IMR-90 (cell line): ENCODE data around the gene IFNAR2. TPM values are rescaled to one million over a fixed set of nuclear protein-coding genes. Genes with fewer than 3 reads are reported as not detected.

Source experiments
- ATAC-seq: fragments of 200-7000 bp; cut with Tn5 transposase; 2 replicates; pipeline ENCODE4 v1.9.1; 2020; ENCODE audit warnings: low read depth, mild to moderate bottlenecking, moderate library complexity
- BruUV-seq: library from RNA; stranded (reverse); fragments of 400-500 nt; replicated peaks from 2 replicates; lab custom pipeline; 2021; lab: Mats Ljungman, UMichigan
- CTCF ChIA-PET: fragments of 300-600 bp; formaldehyde crosslinking; extraction: SDS; loops from one replicate; lab custom pipeline; 2021; ENCODE audit warnings: antibody characterized with exemption; lab: Yijun Ruan, JAX
- POLR2A ChIA-PET: fragments of 300-600 bp; sonication (Branson Sonifier 250); formaldehyde crosslinking; loops from one replicate; lab custom pipeline; 2022; ENCODE audit warnings: antibody characterized with exemption; ENCODE audit not compliant: unreplicated experiment; lab: Charles Lee
- DNase-seq: peaks from one replicate; pipeline ENCODE4 v3.0.0; 2013
- H2AFZ ChIP-seq: replicated peaks from 2 replicates; pipeline ENCODE3; 2013; ENCODE audit warnings: low read length, mild to moderate bottlenecking; ENCODE audit not compliant: poor library complexity
- H2AK5ac ChIP-seq: 2 replicates; pipeline ENCODE4 v1.6.1; 2013; ENCODE audit warnings: low read depth, low read length, inconsistent platforms
- H2AK9ac ChIP-seq: replicated peaks from 2 replicates; pipeline ENCODE3; 2013; ENCODE audit warnings: mild to moderate bottlenecking, low read depth, low read length, moderate library complexity; ENCODE audit not compliant: poor library complexity
- H2BK120ac ChIP-seq: 2 replicates; pipeline ENCODE4 v1.6.1; 2013; ENCODE audit warnings: low read depth, low read length, inconsistent platforms
- H2BK15ac ChIP-seq: 3 replicates; pipeline ENCODE4 v1.6.1; 2013; ENCODE audit warnings: low read depth, low read length, inconsistent platforms
- H2BK20ac ChIP-seq: 2 replicates; pipeline ENCODE4 v1.6.1; 2013; ENCODE audit warnings: low read depth, mild to moderate bottlenecking, inconsistent platforms, low read length, moderate library complexity
- H2BK5ac ChIP-seq: 2 replicates; pipeline ENCODE4 v1.6.1; 2013; ENCODE audit warnings: mild to moderate bottlenecking, low read depth, low read length, inconsistent platforms; ENCODE audit not compliant: poor library complexity, severe bottlenecking
- H3K14ac ChIP-seq: replicated peaks from 2 replicates; pipeline ENCODE4 v1.6.1; 2013; ENCODE audit warnings: low read depth, low read length, inconsistent platforms
- H3K18ac ChIP-seq: 2 replicates; pipeline ENCODE4 v1.6.1; 2013; ENCODE audit warnings: low read depth, low read length, control low read depth
- H3K23ac ChIP-seq: 2 replicates; pipeline ENCODE4 v1.6.1; 2013; ENCODE audit warnings: low read depth, low read length, inconsistent platforms
- H3K27ac ChIP-seq: 2 replicates; pipeline ENCODE4 v1.5.1; 2013; ENCODE audit warnings: mild to moderate bottlenecking, control low read depth, low read length; ENCODE audit not compliant: insufficient read depth
- H3K27me3 ChIP-seq: 2 replicates; pipeline ENCODE4 v1.6.1; 2013; ENCODE audit warnings: low read length; ENCODE audit not compliant: control insufficient read depth, insufficient read depth
- H3K36me3 ChIP-seq: 2 replicates; pipeline ENCODE4 v1.6.1; 2013; ENCODE audit warnings: low read length, mixed read lengths; ENCODE audit not compliant: control insufficient read depth, insufficient read depth
- H3K4ac ChIP-seq: 2 replicates; pipeline ENCODE4 v1.6.1; 2013; ENCODE audit warnings: low read depth, low read length, inconsistent platforms
- H3K4me1 ChIP-seq: 2 replicates; pipeline ENCODE4 v1.6.1; 2013; ENCODE audit warnings: low read length, mixed read lengths; ENCODE audit not compliant: control insufficient read depth, insufficient read depth
- H3K4me2 ChIP-seq: 2 replicates; pipeline ENCODE4 v1.6.1; 2013; ENCODE audit warnings: low read depth, mild to moderate bottlenecking, control low read depth, low read length, moderate library complexity
- H3K4me3 ChIP-seq: 2 replicates; pipeline ENCODE4 v1.5.1; 2013; ENCODE audit warnings: low read depth, mild to moderate bottlenecking, control low read depth, low read length, moderate library complexity; ENCODE audit not compliant: insufficient read depth
- H3K56ac ChIP-seq: 2 replicates; pipeline ENCODE4 v1.6.1; 2013; ENCODE audit warnings: low read length, inconsistent platforms; ENCODE audit not compliant: insufficient read depth; ENCODE audit errors: extremely low read depth
- H3K79me1 ChIP-seq, 2 experiments: 2 replicates each; pipeline ENCODE4 v1.6.1; 2013; ENCODE audit warnings: low read length in 2 of 2, inconsistent platforms in 1 of 2, low read depth in 1 of 2
- H3K9ac ChIP-seq: 2 replicates; pipeline ENCODE4 v1.6.1; 2013; ENCODE audit warnings: low read depth, low read length, control low read depth
- H3K9me1 ChIP-seq: 2 replicates; pipeline ENCODE4 v1.6.1; 2013; ENCODE audit warnings: low read length, inconsistent platforms; ENCODE audit not compliant: insufficient read depth
- H3K9me3 ChIP-seq: 2 replicates; pipeline ENCODE4 v1.6.1; 2013; ENCODE audit warnings: low read length; ENCODE audit not compliant: control insufficient read depth, insufficient read depth
- H4K20me1 ChIP-seq: 2 replicates; pipeline ENCODE4 v1.6.1; 2013; ENCODE audit warnings: low read length, inconsistent platforms; ENCODE audit not compliant: insufficient read depth
- H4K5ac ChIP-seq: 2 replicates; pipeline ENCODE4 v1.6.1; 2013; ENCODE audit warnings: mild to moderate bottlenecking, low read depth, low read length, control low read depth
- H4K8ac ChIP-seq, 2 experiments: 2 replicates each; pipeline ENCODE4 v1.6.1; 2013; ENCODE audit warnings: low read depth in 2 of 2, low read length in 2 of 2, control low read depth in 1 of 2, inconsistent platforms in 1 of 2
- H4K91ac ChIP-seq: 2 replicates; pipeline ENCODE4 v1.6.1; 2013; ENCODE audit warnings: low read depth, low read length, inconsistent platforms; ENCODE audit not compliant: insufficient read depth
- BHLHE40 ChIP-seq: fragments of 150-350 bp; IDR thresholded peaks from 2 replicates; pipeline ENCODE4 v1.6.1; 2016; ENCODE audit warnings: mild to moderate bottlenecking, low read depth, low read length
- CHD1 ChIP-seq: IDR thresholded peaks from 2 replicates; pipeline ENCODE4 v1.6.1; 2012; ENCODE audit warnings: low read depth, low read length, improper control_type of control experiment
- FOS ChIP-seq: fragments of 150-350 bp; IDR thresholded peaks from 2 replicates; pipeline ENCODE4 v1.6.1; 2016; ENCODE audit warnings: low read depth, low read length
- SMC3 ChIP-seq: fragments of 150-350 bp; IDR thresholded peaks from 2 replicates; pipeline ENCODE4 v1.6.1; 2016; ENCODE audit warnings: low read depth, mild to moderate bottlenecking, antibody characterized with exemption, low read length, moderate library complexity
- WGBS, 2 experiments: methylation state at CpG; one replicate each; pipeline versions ENCODE4 v1.1.5 to v1.1.7; 2013; ENCODE audit warnings: missing lambda C conversion rate in 2 of 2; ENCODE audit not compliant: insufficient read length in 1 of 2; ENCODE audit errors: extremely low coverage in 2 of 2; 5-methylcytosine and 5-hydroxymethylcytosine counted together
- dilution Hi-C: fragments of 300-500 bp; cut with HindIII; formaldehyde crosslinking; loops from one replicate; pipeline ENCODE4 v1.14.3; 2018; ENCODE audit warnings: low sequenced_read_pairs; ENCODE audit not compliant: unreplicated experiment
- in situ Hi-C: fragments of 300-500 bp; cut with MboI; formaldehyde crosslinking; loops from 3 replicates; pipeline ENCODE4 v1.14.3; 2019; ENCODE audit warnings: low sequenced_read_pairs, inconsistent platforms, mixed read lengths
- intact Hi-C: fragments of 100-400 bp; cut with micrococcal nuclease; formaldehyde crosslinking; loops from 2 replicates; pipeline ENCODE4 v1.10.0; 2022
- polyA plus RNA-seq, 3 experiments: library from polyadenylated mRNA; depleted of rRNA; stranded (reverse); fragments of >200 nt; gene quantifications; 2 replicates each; pipeline ENCODE4 v1.2.3, GENCODE V29; 2012; ENCODE audit warnings: low replicate concordance in 1 of 3
- total RNA-seq: library from RNA; depleted of rRNA; stranded (reverse); fragments of >200 nt; gene quantifications from 2 replicates; pipeline ENCODE4 v1.2.3, GENCODE V29; 2012
- TF ChIP-seq, protein P1 (sequence below): fragments of 150-350 bp; IDR thresholded peaks from 2 replicates; pipeline ENCODE4 v1.6.1; 2017; ENCODE audit warnings: mild to moderate bottlenecking, antibody characterized with exemption, low read length, low read depth

Gene IFNAR2
- total and polyA plus RNA-seq, 2 of the 4 experiments (the other 2 are of a cell fraction) = 6.3 to 13.9 TPM

DNA sequence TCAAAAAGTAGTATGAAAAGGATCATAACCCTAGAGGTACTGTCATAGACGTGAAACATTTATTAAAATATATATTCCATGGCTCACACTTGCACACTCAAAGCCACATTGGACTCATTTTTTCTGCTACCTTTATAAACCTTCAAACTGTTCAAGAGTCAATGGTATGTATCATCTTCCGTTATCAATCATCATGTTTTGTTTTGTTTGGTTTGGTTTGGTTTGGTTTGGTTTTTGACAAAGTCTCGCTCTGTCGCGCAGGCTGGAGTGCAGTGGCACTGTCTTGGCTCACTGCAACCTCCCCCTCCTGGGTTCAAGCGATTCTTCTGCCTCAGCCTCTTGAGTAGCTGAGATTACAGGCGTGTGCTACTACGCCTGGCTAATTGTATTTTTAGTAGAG lies 1.8 kb downstream of the IFNAR2 start (continued):
- TF ChIP-seq, protein P1, sequence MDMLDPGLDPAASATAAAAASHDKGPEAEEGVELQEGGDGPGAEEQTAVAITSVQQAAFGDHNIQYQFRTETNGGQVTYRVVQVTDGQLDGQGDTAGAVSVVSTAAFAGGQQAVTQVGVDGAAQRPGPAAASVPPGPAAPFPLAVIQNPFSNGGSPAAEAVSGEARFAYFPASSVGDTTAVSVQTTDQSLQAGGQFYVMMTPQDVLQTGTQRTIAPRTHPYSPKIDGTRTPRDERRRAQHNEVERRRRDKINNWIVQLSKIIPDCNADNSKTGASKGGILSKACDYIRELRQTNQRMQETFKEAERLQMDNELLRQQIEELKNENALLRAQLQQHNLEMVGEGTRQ = no peak
- TF ChIP-seq FOS (no peak), BHLHE40 (no peak), CHD1 (no peak)

DNA sequence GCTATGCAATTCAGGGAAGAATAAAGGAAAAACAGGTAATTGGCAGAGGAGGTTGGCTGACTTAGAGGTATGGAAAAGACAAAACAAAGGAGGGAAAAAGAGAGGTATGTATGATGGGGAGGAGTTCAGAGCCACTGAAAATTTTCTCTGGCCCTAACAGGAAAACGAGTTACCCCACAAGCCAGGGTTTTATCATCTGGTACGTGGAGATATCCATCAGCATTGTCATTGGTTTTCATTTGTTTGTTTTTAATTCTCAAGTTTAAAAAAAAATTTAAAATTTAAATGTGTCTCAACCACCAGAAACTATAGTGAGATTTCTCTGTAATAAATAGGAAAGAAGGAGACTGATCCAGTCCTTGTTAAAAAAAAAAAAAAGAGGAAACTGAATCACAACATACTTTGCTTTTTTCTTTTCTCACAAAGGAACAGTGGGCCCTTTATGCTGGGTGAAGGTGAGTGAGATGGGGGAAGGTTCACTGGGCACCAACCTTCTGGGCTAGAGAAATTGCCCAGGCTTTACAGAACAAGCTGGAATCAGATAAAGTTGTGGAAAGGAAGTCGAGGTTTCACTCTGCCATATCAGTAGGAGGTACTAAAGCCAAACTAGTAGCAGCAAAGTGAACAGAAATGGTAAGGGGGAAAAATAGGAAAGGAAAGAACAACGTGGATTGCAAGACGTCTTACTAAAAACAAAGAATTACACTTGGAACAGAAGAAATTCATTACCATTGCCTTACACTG lies 2.7 kb downstream of the IFNAR2 start:
- Histone ChIP-seq H3K4me1 (peaks cover 1% of the 10 kb centered on the region), H3K9me3 (no peaks in the 10 kb centered on the region), H3K4me3 (no peak overlapping the region), H3K27me3 (no peaks in the 10 kb centered on the region; the same call in 1 of the 2 replicates), H2BK120ac (no peak overlapping the region), H2BK15ac (no peak overlapping the region), H3K36me3 (no peaks in the 10 kb centered on the region), H2AK9ac (no peak overlapping the region), H4K20me1 (peaks cover 19% of the 10 kb centered on the region), H4K5ac (no peak overlapping the region), H3K9me1 (peaks cover 6% of the 10 kb centered on the region; the same call in 1 of the 2 replicates), H3K23ac (no peak overlapping the region), H4K91ac (no peak overlapping the region), H2BK20ac (no peak overlapping the region), H3K27ac (no peak overlapping the region), H3K18ac (no peak overlapping the region), H3K14ac (no peak overlapping the region), H3K4me2 (no peak overlapping the region), H2AFZ (no peak overlapping the region), H3K56ac (no peak overlapping the region), H3K79me1 (peaks cover 22 to 46% of the 10 kb centered on the region in 2 experiments), H2AK5ac (no peak overlapping the region), H3K9ac (no peak overlapping the region), H2BK5ac (no peak overlapping the region), H3K4ac (no peak overlapping the region), H4K8ac (no peak overlapping the region)
- ATAC-seq = no peak
- in situ Hi-C loops = no loop called here
- POLR2A ChIA-PET = no interaction called here
- intact Hi-C loops = no loop called here
- BruUV-seq = no TSS peak
- dilution Hi-C loops = no loop called here
- no peak for DNase-seq
- TF ChIP-seq SMC3 = no peak
- no peak for TF ChIP-seq FOS
- WGBS, 2 experiments = no CpG with 5 or more reads among the region's 5 CpGs
- CTCF ChIA-PET = no interaction called here
